Measurements from ENCODE around the gene IRAK4.
"Not testable (repeated sequence)": the region's sequence is repeated elsewhere in the genome, so short reads cannot be mapped to it uniquely, and the experiment has no call there.

IRAK4 gene

DNA sequence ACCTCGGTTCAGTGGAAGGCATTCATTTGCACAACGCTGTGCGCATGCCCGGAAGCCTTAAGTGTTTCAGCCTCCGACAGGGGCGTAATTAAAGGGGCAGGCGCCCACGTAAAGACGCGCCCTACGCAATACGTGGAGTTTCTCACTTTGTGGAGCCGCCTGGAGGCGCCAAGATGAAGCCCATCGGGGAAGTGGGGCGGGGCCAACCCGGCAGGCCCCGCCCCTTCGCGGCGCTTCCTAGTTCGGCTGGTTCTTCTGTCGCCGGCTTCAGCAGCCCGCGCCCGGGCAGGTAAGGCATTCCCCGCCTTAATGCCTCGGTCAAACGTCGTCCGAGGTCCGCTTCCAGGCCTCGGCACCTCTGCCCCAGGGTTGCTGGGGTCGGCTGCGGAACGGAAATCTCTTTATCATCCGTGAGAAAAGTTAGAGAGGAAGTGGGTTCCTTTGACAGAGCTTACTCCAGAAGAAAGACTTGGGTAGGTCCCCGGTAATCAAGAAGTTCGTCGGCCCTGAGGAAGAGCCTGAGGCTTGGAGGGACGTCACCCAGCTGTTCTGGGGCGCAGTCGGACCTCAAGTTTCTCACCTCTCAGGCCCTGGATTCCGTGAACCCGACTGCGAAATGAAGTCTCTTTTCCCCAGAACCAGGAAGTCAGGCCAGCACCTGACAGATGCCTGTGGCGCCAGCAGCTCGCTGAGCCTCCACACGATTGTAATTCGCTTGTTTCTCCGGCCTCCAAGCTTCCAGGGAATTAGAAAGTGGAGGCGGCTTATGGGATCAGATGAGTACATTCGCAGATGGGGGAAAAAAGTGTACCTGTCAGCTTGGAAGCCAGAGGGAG, at the start of gene IRAK4, which contains the start of gene PUS7L:
TSS of gene IRAK4 (plus strand) at position 224 of the 836 bp plus-strand sequence. CDS start 9,161 bp downstream, outside the sequence.
TSS of gene PUS7L (minus strand) at position 63 of the 836 bp plus-strand sequence. CDS start 3,545 bp downstream, outside the sequence.
- DNase-seq, result peak; percentile 90

- DNase-seq, result no peak
These were observed 47.4 kb upstream of the IRAK4 start for GRCh38 chr12:43711348-43711747.

DNA sequence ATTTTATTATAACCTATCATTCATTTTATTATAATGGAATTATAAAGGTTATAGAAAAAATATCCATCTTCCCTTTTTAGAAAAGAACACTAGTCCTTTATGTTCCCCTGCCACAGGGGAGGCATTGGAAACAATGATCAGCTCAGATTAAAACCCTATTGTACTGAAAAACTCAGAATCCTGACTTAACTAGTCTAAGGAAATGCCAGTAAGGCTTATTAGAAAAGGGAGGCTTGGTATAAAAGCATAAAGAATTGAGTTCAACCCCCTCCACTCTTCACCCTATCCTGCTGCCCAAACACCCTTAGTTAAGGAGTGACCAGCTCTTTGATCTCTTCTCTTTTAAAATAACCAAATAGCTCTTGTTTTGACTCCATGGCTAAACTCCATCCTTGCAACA, 36.1 kb upstream of the IRAK4 start:
- no peak for DNase-seq

DNA sequence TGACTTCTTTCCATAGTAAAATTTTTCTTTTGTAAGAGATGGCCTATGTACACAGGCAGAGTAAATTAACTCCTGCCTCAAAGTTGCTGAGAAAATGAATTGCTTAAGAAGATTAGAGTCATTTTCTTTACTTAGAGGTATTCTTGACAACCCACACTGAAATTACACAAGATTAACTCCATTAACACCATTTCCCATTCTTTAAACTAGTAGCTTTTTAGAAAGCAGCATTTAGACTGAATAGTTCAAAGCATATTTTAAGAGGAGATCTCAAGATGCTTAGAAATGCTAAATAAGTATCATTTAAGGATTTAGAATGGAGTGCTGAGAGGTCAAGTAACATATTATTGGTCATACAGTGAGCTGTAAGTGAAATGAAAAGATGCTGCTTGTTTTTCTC, 35.6 kb upstream of the IRAK4 start:
- no peak for DNase-seq

- no peak for DNase-seq
These were observed 30.6 kb upstream of the IRAK4 start for GRCh38 chr12:43728117-43728516.

GRCh38 chr12:43728698-43729097, 30.1 kb upstream of the IRAK4 start:
- no peak for DNase-seq

- no peak for DNase-seq
These were observed 28.5 kb upstream of the IRAK4 start for GRCh38 chr12:43730283-43730682.

DNA sequence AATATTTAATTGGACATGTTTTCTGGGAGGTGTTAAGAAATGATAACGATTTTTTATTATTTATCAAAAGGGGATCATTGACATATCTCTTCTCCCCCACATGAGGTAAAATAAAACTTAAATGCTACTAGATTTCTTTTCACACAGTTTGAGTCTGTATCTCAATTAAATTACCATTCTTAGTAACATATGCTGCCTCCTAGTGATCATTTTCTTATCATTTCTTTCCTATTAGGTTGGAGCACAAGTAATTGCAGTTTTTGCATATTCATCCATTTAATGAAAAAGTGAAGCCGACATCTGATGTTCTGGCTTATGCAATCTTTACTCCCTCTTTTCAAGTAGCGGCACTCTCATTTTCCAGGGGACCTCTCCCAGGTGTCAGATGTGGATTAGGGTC, 25.1 kb upstream of the IRAK4 start:
- DNase-seq, result no peak

DNA sequence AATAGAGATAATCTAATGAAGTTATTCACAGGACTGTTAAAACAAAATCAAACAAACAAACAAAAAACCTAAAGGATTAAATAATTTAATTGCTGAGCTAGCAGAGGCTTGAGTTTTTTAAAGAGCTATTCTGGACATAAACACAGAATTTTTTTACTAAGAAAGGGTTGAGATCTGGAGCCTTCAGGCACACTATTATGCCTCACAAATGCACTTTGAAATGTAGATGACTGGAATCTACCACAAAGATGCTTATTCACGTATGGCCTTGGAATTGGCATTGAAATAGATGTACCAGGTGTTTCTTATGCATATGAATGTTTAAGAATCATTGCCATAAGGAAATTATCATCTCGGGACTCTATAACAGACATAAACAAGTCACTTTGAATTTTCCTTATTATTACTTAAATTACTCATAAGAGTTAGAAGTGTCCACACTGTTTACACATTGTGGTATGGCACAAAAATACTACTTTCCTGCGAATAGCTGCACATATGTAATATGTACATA, 21.8 kb upstream of the IRAK4 start:
- DNase-seq, result no peak

DNA sequence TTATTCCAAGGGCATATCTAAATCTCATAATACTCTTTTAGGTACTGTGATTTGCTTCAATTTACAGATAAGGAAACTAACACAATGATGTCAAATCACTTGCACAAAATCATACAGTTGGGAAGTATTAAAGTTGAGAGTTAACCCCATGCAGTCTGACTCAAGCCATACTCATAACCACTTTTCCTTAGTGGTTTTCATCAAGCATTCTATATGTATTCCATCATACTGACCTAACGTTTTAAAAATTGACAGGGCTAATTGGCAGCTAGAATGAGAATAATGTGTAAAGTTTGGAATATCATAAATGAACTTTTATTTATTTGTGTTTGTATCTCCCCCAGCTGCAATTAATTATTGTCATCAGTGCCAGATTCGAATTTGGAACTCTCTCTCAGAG, 21.1 kb upstream of the IRAK4 start:
- DNase-seq, result no peak

- DNase-seq, result no peak
These were observed 18.1 kb upstream of the IRAK4 start for GRCh38 chr12:43740511-43741100.

- no peak for DNase-seq
These were observed 16.6 kb upstream of the IRAK4 start for GRCh38 chr12:43742106-43742505.

DNA sequence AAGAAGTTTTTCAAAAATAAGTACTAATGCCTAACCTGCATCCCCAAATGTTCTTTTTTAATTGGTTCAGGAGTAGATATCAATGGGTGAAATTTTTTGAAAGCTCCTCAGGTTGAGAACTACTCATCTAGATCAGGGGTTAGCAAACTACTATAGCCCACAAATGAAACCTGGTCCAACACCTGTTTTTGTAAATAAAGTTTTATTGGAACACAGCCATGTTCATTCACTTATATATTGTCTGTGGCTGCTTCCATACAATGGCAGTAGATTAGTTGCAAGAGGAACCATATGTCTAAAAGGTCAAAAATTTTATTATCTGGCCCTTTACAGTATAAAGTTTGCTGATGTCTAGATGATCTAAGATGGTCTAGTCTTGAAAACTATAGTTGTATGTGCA, 13.9 kb upstream of the IRAK4 start:
- no peak for DNase-seq

DNA sequence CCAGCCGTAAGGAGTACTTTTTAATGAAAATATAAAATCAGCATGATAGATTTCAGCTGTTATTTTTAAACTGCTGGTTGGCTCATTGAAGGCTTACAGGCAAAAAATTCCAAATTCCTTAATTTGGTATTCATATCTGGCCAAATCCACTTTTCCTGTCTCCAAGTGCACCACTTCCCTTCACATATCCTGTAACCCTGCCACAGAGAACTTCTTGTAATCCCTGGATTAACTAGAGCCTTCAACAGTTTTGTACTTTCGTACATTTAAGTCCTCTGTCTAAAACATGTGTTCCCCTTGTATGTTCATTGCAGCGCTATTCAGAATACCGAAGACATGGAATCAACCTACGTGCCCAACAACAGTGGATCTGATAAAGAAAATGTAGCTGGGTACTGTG, 9.7 kb upstream of the IRAK4 start:
- DNase-seq, result no peak

DNA sequence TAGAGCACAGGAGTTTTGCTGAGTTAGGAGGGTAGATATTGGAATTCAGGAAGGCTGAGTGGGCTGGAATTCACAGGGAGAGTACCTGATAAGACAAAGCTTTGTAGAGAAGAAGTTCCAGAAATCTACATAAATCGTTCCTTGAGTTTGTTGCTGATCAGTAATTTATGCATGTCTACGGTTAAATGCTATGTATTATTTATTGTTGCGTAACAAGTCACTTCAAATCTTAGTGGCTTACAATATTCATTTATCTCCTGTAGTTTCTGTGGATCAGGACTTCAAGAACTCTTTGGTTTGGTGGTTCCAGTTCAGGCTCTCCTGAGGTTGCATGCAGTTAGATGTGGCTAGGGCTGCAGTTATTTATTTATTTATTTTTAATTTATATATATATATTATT, 7.9 kb upstream of the IRAK4 start:
- DNase-seq, result no peak

DNA sequence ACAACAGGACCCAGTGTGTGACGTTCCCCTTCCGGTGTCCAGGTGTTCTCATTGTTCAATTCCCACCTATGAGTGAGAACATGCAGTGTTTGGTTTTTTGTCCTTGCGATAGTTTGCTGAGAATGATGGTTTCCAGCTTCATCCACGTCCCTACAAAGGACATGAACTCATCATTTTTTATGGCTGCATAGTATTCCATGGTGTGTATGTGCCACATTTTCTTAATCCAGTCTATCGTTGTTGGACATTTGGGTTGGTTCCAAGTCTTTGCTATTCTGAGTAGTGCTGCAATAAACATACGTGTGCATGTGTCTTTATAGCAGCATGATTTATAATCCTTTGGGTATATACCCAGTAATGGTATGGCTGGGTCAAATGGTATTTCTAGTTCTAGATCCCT, 7.4 kb upstream of the IRAK4 start:
- DNase-seq, result not testable (repeated sequence)

- DNase-seq, result no peak
These were observed 4.7 kb upstream of the IRAK4 start for GRCh38 chr12:43754015-43754414.

DNA sequence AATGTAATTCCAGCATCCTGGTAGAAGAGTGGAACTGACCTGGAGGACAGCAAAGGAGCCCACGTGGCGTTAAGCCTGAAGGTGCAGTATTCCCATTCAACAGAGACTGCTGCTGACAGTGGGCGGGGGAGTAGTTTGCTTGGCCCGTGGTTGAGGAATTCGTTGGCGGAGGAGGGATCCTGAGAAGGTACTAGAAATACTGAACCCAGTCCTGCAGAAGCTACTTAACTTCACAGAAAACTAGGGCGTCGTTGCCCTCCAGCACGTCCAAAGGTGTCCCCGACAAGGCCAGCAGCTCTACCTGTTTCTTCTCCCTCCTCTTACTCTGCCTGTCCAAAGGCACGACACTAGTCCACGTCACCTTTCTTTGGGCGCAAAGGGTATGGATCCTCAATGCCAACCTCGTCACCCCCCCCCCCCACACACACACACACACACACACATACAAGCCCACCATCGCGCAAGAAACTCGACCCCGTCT, 464 bp upstream of the IRAK4 start:
- no peak for DNase-seq

DNA sequence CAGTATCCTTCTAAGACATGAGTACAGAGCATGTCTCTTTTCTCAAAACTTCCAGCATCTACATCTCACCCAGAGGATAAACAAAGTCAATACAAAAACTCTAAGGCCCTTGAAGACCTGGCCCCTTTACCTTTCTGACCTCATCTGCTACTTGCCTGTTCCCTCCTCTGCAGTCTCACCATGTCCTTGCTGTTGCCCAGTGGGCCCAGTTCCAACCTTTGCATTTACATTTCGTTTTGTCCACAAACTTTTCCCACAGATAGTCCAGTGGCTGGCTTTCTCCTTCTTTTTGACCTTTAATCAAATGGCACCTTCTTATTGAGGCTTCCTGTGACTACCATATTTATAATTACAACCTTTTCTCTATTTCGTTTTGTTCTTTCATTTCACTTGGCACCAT, 1.6 kb downstream of the IRAK4 start:
- no peak for DNase-seq

- DNase-seq, result no peak
These were observed 2.7 kb downstream of the IRAK4 start for GRCh38 chr12:43761500-43761899.

DNA sequence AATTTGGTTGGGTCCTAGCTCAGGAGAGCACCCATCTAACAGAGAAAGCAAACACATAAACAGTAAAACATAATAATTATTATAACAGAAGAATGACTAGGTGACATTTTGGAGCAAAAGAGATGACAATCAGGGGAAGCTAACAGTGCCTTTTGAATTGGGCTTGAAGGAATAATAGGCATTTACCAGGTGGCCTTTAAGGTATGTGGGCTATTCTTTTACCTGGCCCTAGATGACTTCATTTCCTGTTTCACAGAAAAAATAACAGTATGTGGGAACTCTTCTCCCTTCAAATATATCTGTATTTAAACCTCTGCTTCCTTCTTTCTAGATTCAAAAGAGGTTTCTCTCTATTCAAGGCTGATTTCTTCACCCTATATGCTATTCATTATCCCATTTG, 3.8 kb downstream of the IRAK4 start:
- no peak for DNase-seq

DNA sequence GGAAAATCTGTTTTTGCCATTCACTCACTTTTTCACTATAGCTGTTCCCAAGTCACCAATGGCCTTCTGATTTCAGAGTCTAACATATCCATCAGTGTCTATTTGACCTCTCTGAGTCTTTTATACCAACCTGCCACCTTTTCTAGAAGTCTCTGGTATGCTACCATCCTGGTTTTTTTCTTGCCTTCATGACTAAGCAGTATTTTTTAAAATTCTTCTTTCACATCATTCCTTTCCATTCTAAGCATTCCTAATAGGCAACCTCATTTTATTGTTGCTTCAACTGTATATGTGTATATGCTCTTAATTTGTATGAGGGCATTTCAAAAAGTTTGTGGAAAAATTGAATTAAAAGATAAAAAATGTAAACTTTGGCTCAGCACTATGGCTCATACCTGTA, 5.0 kb downstream of the IRAK4 start:
- no peak for DNase-seq

DNA sequence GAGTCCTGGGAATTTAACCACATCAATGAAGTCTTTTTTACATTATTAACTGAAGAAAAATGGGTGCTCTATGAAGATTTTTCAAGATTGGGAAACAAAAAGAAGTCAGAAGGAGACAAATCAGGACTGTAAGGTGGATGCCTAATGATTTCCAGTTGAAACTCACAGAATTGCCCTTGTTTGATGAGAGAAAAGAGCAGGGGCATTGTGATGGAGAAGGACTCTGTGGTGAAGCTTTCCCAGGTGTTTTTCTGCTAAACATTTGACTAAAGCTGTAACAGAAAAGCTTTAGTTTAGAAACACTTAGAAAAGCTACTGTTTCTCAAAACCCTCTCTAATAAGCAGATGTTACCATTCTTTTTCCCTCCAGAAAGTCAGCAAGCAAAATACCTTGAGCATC, 5.8 kb downstream of the IRAK4 start:
- no peak for DNase-seq

DNA sequence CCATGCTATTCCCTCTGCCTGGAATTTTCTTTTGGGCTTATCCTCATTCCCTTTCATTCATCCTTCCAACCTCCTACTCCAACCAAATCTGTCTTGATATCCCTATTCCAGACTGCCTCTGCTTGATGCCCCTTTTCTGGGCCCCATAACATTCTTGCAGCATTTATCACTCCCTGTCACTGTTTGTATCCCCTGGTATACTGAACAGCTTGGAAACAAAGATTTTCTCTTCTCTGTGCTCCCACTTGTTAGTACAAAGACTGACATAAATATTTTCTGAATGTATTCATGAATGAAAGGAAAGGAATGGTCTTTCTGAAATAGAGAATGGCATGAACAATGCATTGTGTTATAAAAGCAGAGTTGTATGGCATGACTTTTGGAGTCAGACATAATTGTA, 7.5 kb downstream of the IRAK4 start:
- DNase-seq, result no peak
